Esophagus squamous epithelium (tissue), 5 donors: ENCODE measurements around the gene ITGA5. TPM values are rescaled to one million over a fixed set of nuclear protein-coding genes. Genes with fewer than 3 reads are reported as not detected.

Experiments used
- DNase-seq: peaks from one replicate; lab custom pipeline; 2025; lab: John Stamatoyannopoulos, UW
- H3K27ac ChIP-seq, 4 donors: fragments of 200-600 bp; sonication (generic); one replicate each; pipeline ENCODE4 v1.5.1; 2016 to 2019; ENCODE audit warnings: mild to moderate bottlenecking in 1 of 4
- H3K27me3 ChIP-seq, 4 donors: fragments of 200-600 bp; sonication (generic); 1 replicate in 3 of 4; 2 replicates in 1 of 4; pipeline versions ENCODE4 v1.5.1 to v1.6.0; 2017 to 2021; ENCODE audit warnings: antibody characterized with exemption in 1 of 4
- H3K36me3 ChIP-seq, 3 donors: fragments of 200-600 bp; sonication (generic); one replicate each; pipeline ENCODE4 v1.5.1; 2016 to 2019
- H3K4me1 ChIP-seq, 3 donors: fragments of 200-600 bp; sonication (generic); one replicate each; pipeline ENCODE4 v1.5.1; 2017 to 2019
- H3K4me3 ChIP-seq, 4 donors: fragments of 200-600 bp; sonication (generic); 1 replicate in 3 of 4; 2 replicates in 1 of 4; pipeline ENCODE4 v1.5.1; 2016 to 2019; ENCODE audit warnings: mild to moderate bottlenecking in 2 of 4, moderate library complexity in 1 of 4
- H3K9me3 ChIP-seq, 3 donors: fragments of 200-600 bp; sonication (generic); one replicate each; pipeline ENCODE4 v1.5.1; 2016 to 2019
- CTCF ChIP-seq, 6 experiments: fragments of 450-650 bp in 4 of 6; fragments of 200-600 bp in 2 of 6; sonication (generic) in 2 of 6; IDR thresholded peaks; one replicate each; pipeline ENCODE4 v1.5.1; 2016 to 2019; ENCODE audit warnings: antibody characterized with exemption in 6 of 6, mild to moderate bottlenecking in 4 of 6, moderate library complexity in 4 of 6
- POLR2A ChIP-seq, 4 donors: fragments of 450-650 bp; IDR thresholded peaks; one replicate each; pipeline ENCODE4 v1.6.1; 2017; ENCODE audit warnings: antibody characterized with exemption in 4 of 4, mild to moderate bottlenecking in 4 of 4, moderate library complexity in 3 of 4
- WGBS, 2 donors: methylation state at CpG; one replicate each; pipeline ENCODE4 v1.1.5; 2018; 5-methylcytosine and 5-hydroxymethylcytosine counted together
- intact Hi-C: fragments of 100-400 bp; cut with DNase I; formaldehyde crosslinking; loops from one replicate; pipeline ENCODE4 v1.15.0; 2022
- total RNA-seq, 4 donors: library from RNA; depleted of rRNA; stranded (reverse); fragments of >200 nt; gene quantifications; one replicate each; pipeline ENCODE4 v1.1.0, GENCODE V29; 2016
- donor health status: DM: yes; HTN: yes; CAD: no.

ITGA5 gene
- total RNA-seq, 4 donors from 2014 or later, result 7.5 to 112 (median 37.3) TPM

GRCh38 chr12:54423816-54424150, 4.7 kb upstream of the ITGA5 start:
- 56 to 57% methylated on average over 5 of the region's 5 CpGs for WGBS, 2 donors
- no peak for DNase-seq
- Histone ChIP-seq H3K36me3 (no peaks in the 10 kb centered on the region), H3K27me3 (peaks cover 0 to 90% (median 0%) of the 10 kb centered on the region in 4 donors), H3K9me3 (no peaks in the 10 kb centered on the region), H3K27ac (peak overlapping the region in 3 of 4 donors; percentile 92 to 96 (median 95)), H3K4me1 (peaks cover 17 to 95% (median 30%) of the 10 kb centered on the region in 3 donors), H3K4me3 (no peak overlapping the region)
- TF ChIP-seq CTCF (IDR thresholded peaks at IDR 0.05), result no peak
- TF ChIP-seq POLR2A (IDR thresholded peaks at IDR 0.05), result no peak
- intact Hi-C loops, result no loop called here

DNA sequence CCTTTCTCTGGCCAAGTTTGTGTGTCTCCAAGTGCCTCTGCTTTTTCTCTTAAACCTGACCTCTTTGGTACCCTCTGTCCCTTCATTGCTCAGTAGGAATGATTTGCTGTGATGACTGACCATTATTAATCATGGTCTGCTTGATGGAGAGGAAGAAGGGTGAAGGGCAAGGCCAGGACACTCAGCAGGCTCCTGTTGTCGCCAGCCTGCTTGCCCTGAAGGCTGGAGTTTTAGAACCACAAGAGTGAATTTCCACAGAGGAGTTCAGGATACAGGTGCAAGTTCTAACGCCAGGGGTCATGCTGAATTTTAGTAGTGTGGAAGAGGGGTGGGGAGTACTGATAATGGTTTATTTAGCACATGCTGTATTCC, 2.8 kb upstream of the ITGA5 start:
- Histone ChIP-seq H3K4me1 (peaks cover 10 to 95% (median 23%) of the 10 kb centered on the region in 3 donors), H3K36me3 (no peaks in the 10 kb centered on the region), H3K27me3 (peaks cover 0 to 82% (median 0%) of the 10 kb centered on the region in 4 donors), H3K9me3 (no peaks in the 10 kb centered on the region), H3K4me3 (peak overlapping the region in 1 of 4 donors; percentile 95), H3K27ac (peak overlapping the region; percentile 45 to 96 (median 94))
- no peak for DNase-seq
- 41 to 83% methylated on average over 2 of the region's 2 CpGs for WGBS, 2 donors
- intact Hi-C loops, result no loop called here
- no peak for TF ChIP-seq CTCF (IDR thresholded peaks at IDR 0.05)
- TF ChIP-seq POLR2A (IDR thresholded peaks at IDR 0.05), result no peak

DNA sequence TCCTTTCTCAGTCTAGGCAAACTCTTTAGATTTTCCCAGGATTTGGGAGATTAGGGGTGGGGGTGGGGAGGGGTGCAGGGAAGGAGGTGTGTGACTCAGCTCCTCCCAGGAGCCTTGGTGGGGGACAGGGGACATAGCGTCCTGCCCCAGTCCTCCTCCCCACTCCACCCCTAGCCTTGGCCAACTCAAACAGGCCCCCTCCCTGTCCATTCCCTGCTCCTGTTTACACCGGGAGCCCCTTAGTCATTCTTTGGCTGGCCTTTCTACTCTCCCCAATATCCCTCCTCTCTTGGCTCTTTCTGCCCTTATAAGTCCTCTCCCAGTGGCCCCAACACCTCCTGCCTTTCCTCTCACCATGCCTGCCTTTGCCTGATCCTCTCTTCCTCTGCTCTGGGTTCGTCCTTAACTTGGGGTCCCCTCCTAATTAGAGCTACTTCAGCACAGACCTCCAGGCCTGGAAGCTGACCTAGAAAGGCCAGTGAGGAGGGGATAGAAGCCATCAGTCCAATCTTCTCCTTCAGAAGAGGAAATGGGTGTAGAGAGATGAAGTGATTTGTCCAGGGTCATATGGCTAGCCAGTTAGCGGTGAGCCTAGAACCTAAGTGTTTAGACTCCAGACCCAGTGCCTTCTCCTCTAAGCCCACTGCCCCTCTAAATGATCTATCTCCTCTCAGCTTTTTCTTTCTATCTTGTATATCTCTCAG, 2.3 kb upstream of the ITGA5 start:
- Histone ChIP-seq H3K27ac (peak overlapping the region; percentile 85 to 96 (median 94)), H3K27me3 (peaks cover 0 to 77% (median 0%) of the 10 kb centered on the region in 4 donors), H3K9me3 (no peaks in the 10 kb centered on the region), H3K36me3 (no peaks in the 10 kb centered on the region), H3K4me1 (peaks cover 6 to 93% (median 23%) of the 10 kb centered on the region in 3 donors), H3K4me3 (peak overlapping the region in 2 of 4 donors; percentile 85 to 95)
- TF ChIP-seq CTCF (IDR thresholded peaks at IDR 0.05), result no peak
- WGBS, 2 donors, result 55 to 58% methylated on average over 3 to 4 of the region's 4 CpGs
- DNase-seq, result no peak
- intact Hi-C loops, result no loop called here

- no peak for TF ChIP-seq POLR2A (IDR thresholded peaks at IDR 0.05)
- no peak for TF ChIP-seq CTCF (IDR thresholded peaks at IDR 0.05)
- Histone ChIP-seq H3K27me3 (peaks cover 0 to 71% (median 0%) of the 10 kb centered on the region in 4 donors), H3K27ac (peak overlapping the region; percentile 85 to 96 (median 94)), H3K4me3 (peak overlapping the region in 3 of 4 donors; percentile 66 to 95 (median 85)), H3K36me3 (no peaks in the 10 kb centered on the region), H3K4me1 (peaks cover 6 to 93% (median 23%) of the 10 kb centered on the region in 3 donors), H3K9me3 (no peaks in the 10 kb centered on the region)
- WGBS, 2 donors, result 51 to 56% methylated on average over 2 of the region's 2 CpGs
- intact Hi-C loops, result no loop called here
- no peak for DNase-seq
These were observed 1.7 kb upstream of the ITGA5 start for GRCh38 chr12:54420766-54421144.

DNA sequence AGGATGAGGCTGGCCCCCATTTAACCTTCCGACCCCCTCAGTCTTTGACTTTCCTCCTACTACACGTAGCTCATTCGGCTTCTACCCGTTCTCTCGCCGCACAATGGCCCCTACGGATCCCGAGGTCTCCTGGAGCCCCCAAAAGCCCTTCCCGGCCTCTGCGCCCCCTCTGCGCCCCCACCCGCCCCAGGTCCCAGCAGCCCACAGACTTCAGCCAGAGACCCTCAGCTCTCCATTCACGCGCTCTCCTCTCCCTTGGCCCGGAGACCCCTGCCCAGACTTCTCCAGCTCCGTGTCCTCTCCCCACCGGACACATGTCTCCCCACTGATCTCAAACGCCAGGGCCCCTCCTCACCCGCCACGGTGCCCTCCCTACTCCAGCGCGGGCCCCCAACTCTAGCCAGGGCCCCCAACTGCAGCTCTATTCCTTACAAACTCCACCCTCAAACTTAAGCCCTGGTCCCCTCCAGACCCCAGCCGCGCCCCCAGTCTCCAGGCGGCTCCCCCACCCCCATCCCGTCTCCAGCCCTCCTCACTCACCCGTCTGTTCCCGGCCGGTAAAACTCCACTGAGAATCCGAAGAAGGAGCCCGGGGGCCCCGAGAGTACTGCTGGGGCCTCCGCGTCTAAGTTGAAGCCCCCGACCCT, 502 bp downstream of the ITGA5 start:
- DNase-seq, result no peak
- Histone ChIP-seq H3K27me3 (peaks cover 0 to 56% (median 0%) of the 10 kb centered on the region in 4 donors), H3K4me1 (peaks cover 9 to 98% (median 29%) of the 10 kb centered on the region in 3 donors), H3K9me3 (no peaks in the 10 kb centered on the region), H3K4me3 (peak overlapping the region; percentile 57 to 95 (median 76)), H3K27ac (peak overlapping the region; percentile 85 to 96 (median 94)), H3K36me3 (no peaks in the 10 kb centered on the region)
- WGBS, 2 donors, result 3 to 16% methylated on average over 5 to 19 of the region's 35 CpGs
- TF ChIP-seq POLR2A (IDR thresholded peaks at IDR 0.05) (no peak), CTCF (IDR thresholded peaks at IDR 0.05) (no peak)
- intact Hi-C loops, result no loop called here
